HL-60 (cell line): ENCODE measurements around the gene KCND1.

ENCODE experiments used
- DNase-seq, 2 experiments: peaks; one replicate each; pipeline ENCODE4 v3.0.0-alpha.2; 2010 to 2020; ENCODE audit warnings: low read depth in 1 of 2, low spot score in 1 of 2
- H3K27ac ChIP-seq: fragments of 250-450 bp; sonication (Bioruptor Pico); replicated peaks from 2 replicates; pipeline ENCODE4 v1.5.1; 2020; ENCODE audit warnings: mild to moderate bottlenecking, moderate library complexity
- H3K27me3 ChIP-seq: fragments of 250-450 bp; sonication (Bioruptor Pico); 2 replicates; pipeline ENCODE4 v1.5.1; 2021; ENCODE audit warnings: mild to moderate bottlenecking, moderate library complexity; ENCODE audit not compliant: insufficient read depth, poor library complexity, severe bottlenecking
- H3K4me3 ChIP-seq: replicated peaks from 2 replicates; pipeline ENCODE4 v1.5.1; 2011; ENCODE audit warnings: mild to moderate bottlenecking, control low read depth, low read length; ENCODE audit not compliant: insufficient read depth
- CTCF ChIP-seq: IDR thresholded peaks from one replicate; pipeline ENCODE4 v1.5.1; 2011; ENCODE audit warnings: low read length, control low read depth, inconsistent platforms; ENCODE audit not compliant: insufficient read depth
- GABPA ChIP-seq: IDR thresholded peaks from 2 replicates; pipeline ENCODE4 v1.6.1; 2012; ENCODE audit warnings: low read depth
- POLR2AphosphoS5 ChIP-seq: IDR thresholded peaks from 2 replicates; pipeline ENCODE4 v1.6.1; 2012; ENCODE audit warnings: low read depth
- REST ChIP-seq: IDR thresholded peaks from 2 replicates; pipeline ENCODE4 v1.6.1; 2012; ENCODE audit warnings: low read depth; ENCODE audit not compliant: insufficient replicate concordance
- SPI1 ChIP-seq: IDR thresholded peaks from 2 replicates; pipeline ENCODE4 v1.6.1; 2012; ENCODE audit warnings: low read depth, mild to moderate bottlenecking, borderline replicate concordance
- long read RNA-seq: library from polyadenylated mRNA; unstranded; transcript quantifications from one replicate; pipeline ENCODE4 v2.0.0, GENCODE V29; 2020

The KCND1 gene
- long read RNA-seq, result 0 reads

- TF ChIP-seq REST, result no peak
- no peak for TF ChIP-seq SPI1
- no peak for TF ChIP-seq GABPA
- TF ChIP-seq CTCF, result no peak
- TF ChIP-seq POLR2AphosphoS5, result no peak
- Histone ChIP-seq H3K4me3 (no peak within 1 kb of the TSS), H3K27ac (no peak within 1 kb of the TSS), H3K27me3 (no peaks in the 10 kb centered on the region)
- DNase-seq, result no peak
These were observed at the start of gene KCND1 for GRCh38 chrX:48971249-48972219. Gene KCND1 (minus strand): TSS chrX:48971844. CDS start chrX:48970271, 1,573 bp downstream.

GRCh38 chrX:49019599-49020249, 48.1 kb upstream of the KCND1 start:
- no peak for TF ChIP-seq CTCF
- no peak for TF ChIP-seq POLR2AphosphoS5
- no peak for TF ChIP-seq GABPA
- TF ChIP-seq SPI1, result no peak
- TF ChIP-seq REST, result no peak
- no peak for DNase-seq
- no peak overlapping the region for H3K27ac ChIP-seq

GRCh38 chrX:49019050-49019449, 47.4 kb upstream of the KCND1 start:
- Histone ChIP-seq H3K4me3 (no peak overlapping the region), H3K27me3 (no peaks in the 10 kb centered on the region), H3K27ac (no peak overlapping the region)
- TF ChIP-seq GABPA, result no peak
- no peak for DNase-seq

More at GRCh38 chrX:49019599-49020249, 48.1 kb upstream of the KCND1 start:
- no peaks in the 10 kb centered on the region for H3K27me3 ChIP-seq
- H3K4me3 ChIP-seq, result no peak overlapping the region

GRCh38 chrX:49003696-49004095, 32.1 kb upstream of the KCND1 start:
- Histone ChIP-seq H3K27me3 (no peaks in the 10 kb centered on the region), H3K27ac (no peak overlapping the region), H3K4me3 (no peak overlapping the region)
- DNase-seq, result no peak
- TF ChIP-seq REST (no peak), CTCF (no peak), POLR2AphosphoS5 (no peak), GABPA (no peak), SPI1 (no peak)
